A549 (cell line): ENCODE data around the gene APMAP.

Experiments used
- CHD2 ChIP-seq: fragments of 150-350 bp; IDR thresholded peaks from 2 replicates; pipeline ENCODE4 v1.6.1; 2014; ENCODE audit warnings: low read length; ENCODE audit not compliant: partially characterized antibody
- JUN ChIP-seq, 2 experiments: fragments of >200 bp; sonication (Bioruptor Twin); formaldehyde crosslinking; IDR thresholded peaks; 2 replicates in 1 of 2; 3 replicates in 1 of 2; pipeline ENCODE4 v1.6.1; 2016 to 2017
- KDM1A ChIP-seq: fragments of 200-600 bp; sonication (generic); IDR thresholded peaks from 2 replicates; pipeline ENCODE4 v1.6.1; 2016; ENCODE audit warnings: low read depth, mild to moderate bottlenecking
- POLR2A ChIP-seq: IDR thresholded peaks from 2 replicates; pipeline ENCODE4 v1.6.1; 2012; ENCODE audit warnings: mild to moderate bottlenecking, low read length
- RAD21 ChIP-seq, 2 experiments: fragments of >200 bp in 1 of 2; sonication (Bioruptor Twin) in 1 of 2; formaldehyde crosslinking in 1 of 2; IDR thresholded peaks in 1 of 2; conservative IDR thresholded peaks in 1 of 2; 2 replicates in 1 of 2; 3 replicates in 1 of 2; pipeline ENCODE4 v1.6.1; 2012 to 2018; ENCODE audit warnings: inconsistent platforms in 1 of 2

DNA sequence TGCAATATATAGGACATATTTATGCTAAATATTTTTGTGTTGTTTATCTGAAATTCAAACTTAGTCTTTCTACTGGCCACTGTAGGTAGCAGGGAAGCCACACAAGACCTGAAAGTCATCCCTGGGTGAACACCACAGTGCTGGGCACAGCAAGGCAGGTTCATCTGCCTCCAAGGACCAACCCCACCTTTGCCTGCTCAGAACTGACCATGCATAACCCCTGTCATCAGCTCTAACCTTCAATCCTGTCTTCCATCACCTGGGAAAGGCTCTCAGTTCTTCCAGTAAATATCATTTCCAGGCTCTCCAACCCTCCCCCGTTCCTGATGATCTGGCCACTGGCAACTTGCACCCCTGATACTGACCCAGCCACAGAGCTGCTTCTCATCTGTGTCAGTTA, 76.1 kb downstream of the APMAP start:
- no peak for TF ChIP-seq RAD21 (conservative IDR thresholded peaks at IDR 0.05 in 1 of 2, IDR thresholded peaks at IDR 0.05 in 1 of 2)
- no peak for TF ChIP-seq POLR2A
- no peak for TF ChIP-seq CHD2
- TF ChIP-seq KDM1A: no peak
- no peak for TF ChIP-seq JUN (IDR thresholded peaks at IDR 0.05)
